Endodermal cell (in vitro differentiated cells): ENCODE results near the gene SPATA31A7. TPM values are rescaled to one million over a fixed set of nuclear protein-coding genes. Genes with fewer than 3 reads are reported as not detected.
"Not testable (repeated sequence)": the region's sequence is repeated elsewhere in the genome, so short reads cannot be mapped to it uniquely, and the experiment has no call there.

ENCODE experiments used
- DNase-seq: peaks from one replicate; pipeline ENCODE4 v3.0.0-alpha.2; 2017
- H3K27ac ChIP-seq: 2 replicates; pipeline ENCODE4 v1.5.1; 2013; ENCODE audit warnings: mild to moderate bottlenecking, low read depth, low read length, moderate library complexity
- H3K27me3 ChIP-seq: 2 replicates; pipeline ENCODE4 v1.6.1; 2013; ENCODE audit warnings: mild to moderate bottlenecking, low read length, moderate library complexity; ENCODE audit not compliant: insufficient read depth, control insufficient read depth, poor library complexity, severe bottlenecking
- H3K36me3 ChIP-seq: 2 replicates; pipeline ENCODE4 v1.7.0; 2013; ENCODE audit warnings: mild to moderate bottlenecking, low read length, moderate library complexity; ENCODE audit not compliant: control insufficient read depth, insufficient read depth
- H3K4me1 ChIP-seq: one replicate; pipeline ENCODE4 v1.7.0; 2013; ENCODE audit warnings: low read length; ENCODE audit not compliant: control insufficient read depth, insufficient read depth
- H3K4me3 ChIP-seq: 2 replicates; pipeline ENCODE4 v1.5.1; 2013; ENCODE audit warnings: mild to moderate bottlenecking, low read length, moderate library complexity
- H3K9ac ChIP-seq: 2 replicates; pipeline ENCODE4 v1.6.1; 2013; ENCODE audit warnings: mild to moderate bottlenecking, low read length, moderate library complexity; ENCODE audit not compliant: poor library complexity, severe bottlenecking; ENCODE audit errors: extremely low read depth
- H3K9me3 ChIP-seq: 2 replicates; pipeline ENCODE4 v1.6.1; 2013; ENCODE audit warnings: mild to moderate bottlenecking, low read length, moderate library complexity; ENCODE audit not compliant: control insufficient read depth
- H3K27ac Mint-ChIP-seq: 2 replicates; pipeline ENCODE4 v1.8.0; 2020; ENCODE audit warnings: mixed read lengths
- H3K27me3 Mint-ChIP-seq: 2 replicates; pipeline ENCODE4 v1.8.0; 2021; ENCODE audit warnings: mild to moderate bottlenecking, mixed read lengths; ENCODE audit not compliant: insufficient read depth
- H3K36me3 Mint-ChIP-seq: 2 replicates; pipeline ENCODE4 v1.8.0; 2020; ENCODE audit warnings: low read depth, mixed read lengths
- H3K4me1 Mint-ChIP-seq: 2 replicates; pipeline ENCODE4 v1.8.0; 2020; ENCODE audit warnings: mixed read lengths
- H3K4me3 Mint-ChIP-seq: 2 replicates; pipeline ENCODE4 v1.8.0; 2020; ENCODE audit warnings: mild to moderate bottlenecking, moderate library complexity, mixed read lengths
- H3K9me3 Mint-ChIP-seq: 2 replicates; pipeline ENCODE4 v1.8.0; 2020; ENCODE audit warnings: mild to moderate bottlenecking, mixed read lengths
- WGBS, 2 experiments: methylation state at CpG; one replicate each; pipeline versions ENCODE4 v1.1.5 to v1.1.7; 2013; ENCODE audit warnings: missing lambda C conversion rate in 2 of 2, mixed read lengths in 1 of 2; ENCODE audit not compliant: insufficient coverage in 1 of 2, insufficient read length in 1 of 2; 5-methylcytosine and 5-hydroxymethylcytosine counted together
- long read RNA-seq, 4 experiments: library from polyadenylated mRNA in 2 of 4; library from RNA in 1 of 4; library from capped mRNA in 1 of 4; stranded (forward) in 3 of 4; unstranded in 1 of 4; transcript quantifications; one replicate each; pipeline ENCODE4 v2.0.0, GENCODE V29; 2020 to 2021; ENCODE audit warnings: inconsistent platforms in 1 of 4
- polyA plus RNA-seq, 2 experiments: library from polyadenylated mRNA; stranded (reverse); fragments of 50-300 nt; gene quantifications; one replicate each; pipeline ENCODE4 v1.2.3, GENCODE V29; 2013
- total RNA-seq, 2 donors: library from RNA; stranded (reverse); fragmentation: NEBNext Ultra II Directional in 1 of 2; extraction: Animal tissue kit (Norgen Biotek cat#: 25700) in 1 of 2; gene quantifications; 2 replicates in 1 of 2; 3 replicates in 1 of 2; pipeline ENCODE4 v1.2.1, GENCODE V29; 2021

Gene SPATA31A7
- total RNA-seq = not detected
- polyA plus RNA-seq (2013, experiment 1 of 2) = 0.11 TPM
- not detected for polyA plus RNA-seq (2013, experiment 2 of 2)
- long read RNA-seq, experiment 1 = 0 reads
- long read RNA-seq, experiment 2 = 0 reads
- long read RNA-seq, experiment 3 = 0 reads
- long read RNA-seq, experiment 4 = 0 reads

- not testable (repeated sequence) for H3K36me3 Mint-ChIP-seq, H3K9me3 ChIP-seq, H3K9ac ChIP-seq, H3K27me3 ChIP-seq, H3K27ac ChIP-seq, H3K4me1 ChIP-seq, H3K9me3 Mint-ChIP-seq, DNase-seq, H3K27me3 Mint-ChIP-seq, H3K4me1 Mint-ChIP-seq, H3K4me3 Mint-ChIP-seq, H3K36me3 ChIP-seq, H3K4me3 ChIP-seq, H3K27ac Mint-ChIP-seq
- no CpG with 5 or more reads among the region's 7 CpGs for WGBS, 2 experiments
Observed at GRCh38 chr9:61189736-61190135, at the start of gene SPATA31A7. TSS of gene SPATA31A7 (plus strand) at chr9:61190036. CDS start at chr9:61190065, 29 bp downstream.

GRCh38 chr9:61226438-61226837 lies 36.6 kb downstream of the SPATA31A7 start:
- H3K9ac ChIP-seq, H3K27ac Mint-ChIP-seq, H3K27me3 Mint-ChIP-seq, H3K27me3 ChIP-seq, H3K4me1 ChIP-seq, H3K27ac ChIP-seq, H3K4me3 Mint-ChIP-seq, DNase-seq, H3K9me3 Mint-ChIP-seq, H3K4me3 ChIP-seq, H3K9me3 ChIP-seq, H3K4me1 Mint-ChIP-seq, H3K36me3 Mint-ChIP-seq, H3K36me3 ChIP-seq: not testable (repeated sequence)
- no CpG with 5 or more reads among the region's 4 CpGs for WGBS, 2 experiments
